HUDEP-2 (cell line): Measurements from ENCODE around the gene RPL37A.

ENCODE experiments used
- DNase-seq, 76 experiments: peaks; one replicate each; lab custom pipeline; 2025; ENCODE audit not compliant: unreplicated experiment in 76 of 76; lab: John Stamatoyannopoulos, UW

RPL37A gene

GRCh38 chr2:216498379-216499352 lies at the start of gene RPL37A:
Gene RPL37A, plus strand, starts transcription at chr2:216498844. Its CDS starts 31 bp downstream, at chr2:216498875.
- DNase-seq, result peak in 75 of 76 experiments; percentile 39 to 92 (median 83)

- no peak for DNase-seq
Measured at GRCh38 chr2:216450346-216450745, 48.3 kb upstream of the RPL37A start.

GRCh38 chr2:216450784-216451183 lies 47.9 kb upstream of the RPL37A start:
- no peak for DNase-seq

GRCh38 chr2:216453955-216454614 lies 44.6 kb upstream of the RPL37A start:
- DNase-seq, result no peak

- DNase-seq, result no peak
Measured at GRCh38 chr2:216463148-216463547, 35.5 kb upstream of the RPL37A start.

- no peak for DNase-seq
Measured at GRCh38 chr2:216464104-216464720, 34.4 kb upstream of the RPL37A start.

GRCh38 chr2:216465579-216466195 lies 33.0 kb upstream of the RPL37A start:
- DNase-seq, result no peak

GRCh38 chr2:216467845-216468244 lies 30.8 kb upstream of the RPL37A start:
- DNase-seq, result no peak

GRCh38 chr2:216469661-216470060 lies 29.0 kb upstream of the RPL37A start:
- DNase-seq, result no peak

GRCh38 chr2:216473187-216473586 lies 25.5 kb upstream of the RPL37A start:
- no peak for DNase-seq

GRCh38 chr2:216474925-216475670 lies 23.5 kb upstream of the RPL37A start:
- DNase-seq, result no peak

GRCh38 chr2:216475767-216476166 lies 22.9 kb upstream of the RPL37A start:
- no peak for DNase-seq

- no peak for DNase-seq
Measured at GRCh38 chr2:216477283-216478035, 21.2 kb upstream of the RPL37A start.

- DNase-seq, result peak in 8 of 76 experiments; percentile 2 to 29 (median 14)
Measured at GRCh38 chr2:216478151-216478550, 20.5 kb upstream of the RPL37A start.

GRCh38 chr2:216478791-216479190 lies 19.9 kb upstream of the RPL37A start:
- no peak for DNase-seq

- DNase-seq, result no peak
Measured at GRCh38 chr2:216480221-216480620, 18.4 kb upstream of the RPL37A start.

GRCh38 chr2:216482640-216483039 lies 16.0 kb upstream of the RPL37A start:
- DNase-seq, result no peak

- DNase-seq, result no peak
Measured at GRCh38 chr2:216485237-216485636, 13.4 kb upstream of the RPL37A start.

- DNase-seq, result no peak
Measured at GRCh38 chr2:216485745-216486144, 12.9 kb upstream of the RPL37A start.
